Thyroid gland (tissue), 4 donors: ENCODE data around the gene CHST11.

Experiments used
- POLR2A ChIP-seq, 2 donors: fragments of 450-650 bp; IDR thresholded peaks; one replicate each; pipeline ENCODE4 v1.6.1; 2017; ENCODE audit warnings: antibody characterized with exemption in 2 of 2, mild to moderate bottlenecking in 2 of 2, moderate library complexity in 1 of 2
- TF ChIP-seq, protein P1 (sequence below), 6 experiments: fragments of 200-600 bp in 3 of 6; fragments of 450-650 bp in 3 of 6; sonication (generic) in 3 of 6; IDR thresholded peaks; one replicate each; pipeline ENCODE4 v1.5.1; 2016 to 2019; ENCODE audit warnings: antibody characterized with exemption in 6 of 6, mild to moderate bottlenecking in 2 of 6, inconsistent platforms in 1 of 6, moderate library complexity in 1 of 6

DNA sequence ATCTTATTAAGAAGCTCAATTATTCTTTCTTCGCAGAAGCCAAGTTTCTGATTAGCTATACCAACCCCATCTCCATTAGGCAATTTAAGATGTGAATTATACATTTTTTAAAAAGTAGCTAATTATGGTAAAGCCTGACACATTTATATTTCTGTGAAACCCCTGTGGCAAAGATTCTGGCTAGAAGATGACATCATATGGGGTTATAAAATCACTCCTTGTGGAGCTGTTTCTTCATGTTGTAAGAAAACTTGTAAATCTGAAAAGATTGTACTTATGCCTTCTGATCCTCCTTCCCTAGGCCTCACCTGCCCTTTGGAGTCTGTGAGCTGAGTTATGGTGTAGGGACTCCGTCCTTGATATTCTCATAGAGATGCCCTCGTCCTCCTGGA, 78.1 kb downstream of the CHST11 start:
- TF ChIP-seq, protein P1, sequence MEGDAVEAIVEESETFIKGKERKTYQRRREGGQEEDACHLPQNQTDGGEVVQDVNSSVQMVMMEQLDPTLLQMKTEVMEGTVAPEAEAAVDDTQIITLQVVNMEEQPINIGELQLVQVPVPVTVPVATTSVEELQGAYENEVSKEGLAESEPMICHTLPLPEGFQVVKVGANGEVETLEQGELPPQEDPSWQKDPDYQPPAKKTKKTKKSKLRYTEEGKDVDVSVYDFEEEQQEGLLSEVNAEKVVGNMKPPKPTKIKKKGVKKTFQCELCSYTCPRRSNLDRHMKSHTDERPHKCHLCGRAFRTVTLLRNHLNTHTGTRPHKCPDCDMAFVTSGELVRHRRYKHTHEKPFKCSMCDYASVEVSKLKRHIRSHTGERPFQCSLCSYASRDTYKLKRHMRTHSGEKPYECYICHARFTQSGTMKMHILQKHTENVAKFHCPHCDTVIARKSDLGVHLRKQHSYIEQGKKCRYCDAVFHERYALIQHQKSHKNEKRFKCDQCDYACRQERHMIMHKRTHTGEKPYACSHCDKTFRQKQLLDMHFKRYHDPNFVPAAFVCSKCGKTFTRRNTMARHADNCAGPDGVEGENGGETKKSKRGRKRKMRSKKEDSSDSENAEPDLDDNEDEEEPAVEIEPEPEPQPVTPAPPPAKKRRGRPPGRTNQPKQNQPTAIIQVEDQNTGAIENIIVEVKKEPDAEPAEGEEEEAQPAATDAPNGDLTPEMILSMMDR (IDR thresholded peaks at IDR 0.05), result no peak
- no peak for TF ChIP-seq POLR2A (IDR thresholded peaks at IDR 0.05)
